NT2/D1 (cell line): ENCODE results near the gene TMEM178A.

Source experiments
- DNase-seq: peaks from one replicate; pipeline ENCODE4 v3.0.0-alpha.2; 2011; ENCODE audit warnings: low read depth, low spot score
- H3K27me3 ChIP-seq: 2 replicates; pipeline ENCODE4 v1.6.0; 2011; ENCODE audit warnings: mild to moderate bottlenecking; ENCODE audit not compliant: insufficient read length, insufficient read depth
- H3K36me3 ChIP-seq: 2 replicates; pipeline ENCODE4 v1.6.1; 2011; ENCODE audit warnings: mild to moderate bottlenecking, low read length, mixed read lengths; ENCODE audit not compliant: insufficient read depth, insufficient read length
- H3K4me1 ChIP-seq: 2 replicates; pipeline ENCODE4 v1.5.1; 2011; ENCODE audit not compliant: insufficient read depth, insufficient read length
- H3K4me3 ChIP-seq: 2 replicates; pipeline ENCODE4 v1.5.1; 2011; ENCODE audit warnings: low read depth; ENCODE audit not compliant: insufficient read length
- H3K9ac ChIP-seq: 2 replicates; pipeline ENCODE4 v1.6.0; 2011; ENCODE audit warnings: low read depth; ENCODE audit not compliant: insufficient read length
- H3K9me3 ChIP-seq: 2 replicates; pipeline ENCODE4 v1.5.1; 2011; ENCODE audit warnings: mild to moderate bottlenecking, low read length; ENCODE audit not compliant: insufficient read depth
- SUZ12 ChIP-seq: IDR thresholded peaks from 2 replicates; pipeline ENCODE4 v1.6.1; 2011; ENCODE audit not compliant: insufficient read length, insufficient read depth; ENCODE audit errors: extremely low read depth
- YY1 ChIP-seq: IDR thresholded peaks from 2 replicates; pipeline ENCODE4 v1.6.1; 2011; ENCODE audit not compliant: insufficient read length, insufficient read depth
- ZNF274 ChIP-seq: IDR thresholded peaks from 2 replicates; pipeline ENCODE4 v1.6.1; 2011; ENCODE audit warnings: mild to moderate bottlenecking, low read depth, low read length

TMEM178A gene

GRCh38 chr2:39666491-39667101 lies 879 bp downstream of the TMEM178A start:
- H3K27me3 ChIP-seq = peaks cover 46% of the 10 kb centered on the region
- H3K9ac ChIP-seq = peak overlapping the region; percentile 8
- no peaks in the 10 kb centered on the region for H3K9me3 ChIP-seq
- TF ChIP-seq YY1 = no peak
- no peak for TF ChIP-seq ZNF274
- no peak for TF ChIP-seq SUZ12
- H3K4me3 ChIP-seq = peak overlapping the region; percentile 52
- no peaks in the 10 kb centered on the region for H3K36me3 ChIP-seq
- no peak for DNase-seq
- no peaks in the 10 kb centered on the region for H3K4me1 ChIP-seq

- Histone ChIP-seq H3K4me3 (peak overlapping the region; percentile 52), H3K9ac (peak overlapping the region; percentile 8), H3K4me1 (no peaks in the 10 kb centered on the region), H3K27me3 (peaks cover 46% of the 10 kb centered on the region), H3K36me3 (no peaks in the 10 kb centered on the region), H3K9me3 (no peaks in the 10 kb centered on the region)
- TF ChIP-seq SUZ12 (no peak), ZNF274 (no peak)
- no peak for DNase-seq
These were observed 1.6 kb downstream of the TMEM178A start for GRCh38 chr2:39667104-39667885.

GRCh38 chr2:39667886-39668276 lies 2.2 kb downstream of the TMEM178A start:
- Histone ChIP-seq H3K36me3 (no peaks in the 10 kb centered on the region), H3K27me3 (peaks cover 46% of the 10 kb centered on the region), H3K4me1 (no peaks in the 10 kb centered on the region), H3K9ac (no peak overlapping the region), H3K9me3 (no peaks in the 10 kb centered on the region), H3K4me3 (no peak overlapping the region)
- DNase-seq = no peak
- TF ChIP-seq ZNF274 = no peak
- TF ChIP-seq YY1 = no peak

GRCh38 chr2:39668576-39669080 lies 2.9 kb downstream of the TMEM178A start:
- Histone ChIP-seq H3K27me3 (peaks cover 45% of the 10 kb centered on the region), H3K9me3 (no peaks in the 10 kb centered on the region), H3K4me3 (no peak overlapping the region), H3K9ac (no peak overlapping the region), H3K4me1 (no peaks in the 10 kb centered on the region), H3K36me3 (no peaks in the 10 kb centered on the region)
- no peak for DNase-seq
- no peak for TF ChIP-seq YY1
- no peak for TF ChIP-seq ZNF274
- TF ChIP-seq SUZ12 = no peak

- Histone ChIP-seq H3K4me3 (no peak overlapping the region), H3K27me3 (peaks cover 21% of the 10 kb centered on the region), H3K36me3 (no peaks in the 10 kb centered on the region), H3K9me3 (no peaks in the 10 kb centered on the region), H3K9ac (no peak overlapping the region), H3K4me1 (no peaks in the 10 kb centered on the region)
- no peak for DNase-seq
- no peak for TF ChIP-seq SUZ12
- no peak for TF ChIP-seq ZNF274
- no peak for TF ChIP-seq YY1
These were observed 5.9 kb downstream of the TMEM178A start for GRCh38 chr2:39671604-39672003.

- peaks cover 7% of the 10 kb centered on the region for H3K27me3 ChIP-seq
- no peak overlapping the region for H3K9ac ChIP-seq
- no peak for TF ChIP-seq SUZ12
- TF ChIP-seq ZNF274 = no peak
- TF ChIP-seq YY1 = no peak
- H3K4me3 ChIP-seq = no peak overlapping the region
- peaks cover 7% of the 10 kb centered on the region; the same call in 1 of the 2 replicates for H3K9me3 ChIP-seq
- H3K36me3 ChIP-seq = no peaks in the 10 kb centered on the region
- no peaks in the 10 kb centered on the region for H3K4me1 ChIP-seq
- DNase-seq = no peak
These were observed 7.3 kb downstream of the TMEM178A start for GRCh38 chr2:39673018-39673417.

- TF ChIP-seq ZNF274 (no peak), YY1 (no peak), SUZ12 (no peak)
- no peaks in the 10 kb centered on the region for H3K27me3 ChIP-seq
- no peak for DNase-seq
- no peak overlapping the region for H3K9ac ChIP-seq
- H3K4me1 ChIP-seq = no peaks in the 10 kb centered on the region
- H3K4me3 ChIP-seq = no peak overlapping the region
- no peaks in the 10 kb centered on the region for H3K36me3 ChIP-seq
- peaks cover 14% of the 10 kb centered on the region; the same call in 1 of the 2 replicates for H3K9me3 ChIP-seq
These were observed 10.6 kb downstream of the TMEM178A start for GRCh38 chr2:39676342-39676741.
